NCI-H2107 treated with DMSO at 0.1 percent for 48 hours (cell line): ENCODE measurements around the gene MDH1.

Experiments used
- DNase-seq: peaks from one replicate; lab custom pipeline; 2025; ENCODE audit not compliant: unreplicated experiment; lab: John Stamatoyannopoulos, UW

Gene MDH1

GRCh38 chr2:63628403-63628942, 39.7 kb downstream of the MDH1 start:
- no peak for DNase-seq

- no peak for DNase-seq
Observed at GRCh38 chr2:63631501-63631900, 42.7 kb downstream of the MDH1 start.

- no peak for DNase-seq
Observed at GRCh38 chr2:63632382-63632781, 43.6 kb downstream of the MDH1 start.

- DNase-seq: no peak
Observed at GRCh38 chr2:63639344-63639743, 50.6 kb downstream of the MDH1 start.

GRCh38 chr2:63642946-63643345, 54.2 kb downstream of the MDH1 start:
- DNase-seq: no peak

GRCh38 chr2:63643486-63643885, 54.7 kb downstream of the MDH1 start:
- DNase-seq: no peak

GRCh38 chr2:63648632-63649031, 59.9 kb downstream of the MDH1 start:
- no peak for DNase-seq

GRCh38 chr2:63649829-63650228, 61.1 kb downstream of the MDH1 start:
- DNase-seq: no peak

GRCh38 chr2:63650756-63651155, 62.0 kb downstream of the MDH1 start:
- no peak for DNase-seq

GRCh38 chr2:63651356-63651755, 62.6 kb downstream of the MDH1 start:
- no peak for DNase-seq

GRCh38 chr2:63651861-63652651, 63.3 kb downstream of the MDH1 start:
- no peak for DNase-seq

GRCh38 chr2:63652652-63652985, 63.9 kb downstream of the MDH1 start:
- DNase-seq: no peak

GRCh38 chr2:63654959-63655358, 66.2 kb downstream of the MDH1 start:
- no peak for DNase-seq
